HepG2 (cell line): ENCODE data around the gene FAM111A. TPM values are rescaled to one million over a fixed set of nuclear protein-coding genes. Genes with fewer than 3 reads are reported as not detected.

Experiments
- CEBPG ChIP-seq: IDR thresholded peaks from 2 replicates; pipeline ENCODE4 v1.6.1; 2016
- ETV6 ChIP-seq: sonication (generic); formaldehyde crosslinking; conservative IDR thresholded peaks from 2 replicates; pipeline ENCODE4 v1.4.0; 2020; ENCODE audit warnings: missing genetic modification reagents
- HNRNPK ChIP-seq: fragments of 200-400 bp; formaldehyde crosslinking; IDR thresholded peaks from 2 replicates; pipeline ENCODE4 v1.6.1; 2018; ENCODE audit warnings: low read length, low read depth, moderate library complexity, mild to moderate bottlenecking; ENCODE audit not compliant: poor library complexity, severe bottlenecking
- HOXA9 ChIP-seq: sonication (generic); formaldehyde crosslinking; IDR thresholded peaks from 2 replicates; pipeline ENCODE4 v1.8.1; 2022; ENCODE audit warnings: missing genetic modification reagents, mild to moderate bottlenecking, moderate library complexity, borderline replicate concordance
- ISL2 ChIP-seq: sonication (generic); formaldehyde crosslinking; IDR thresholded peaks from 2 replicates; pipeline ENCODE4 v1.5.0; 2020; ENCODE audit warnings: missing genetic modification reagents
- KLF11 ChIP-seq: IDR thresholded peaks from 2 replicates; pipeline ENCODE4 v1.6.1; 2016; ENCODE audit warnings: missing compliant biosample characterization
- NCOA2 ChIP-seq: sonication (generic); formaldehyde crosslinking; IDR thresholded peaks from 2 replicates; pipeline ENCODE4 v1.8.0; 2022; ENCODE audit warnings: inconsistent platforms
- NCOR1 ChIP-seq: fragments of 200-600 bp; sonication (generic); IDR thresholded peaks from 2 replicates; pipeline ENCODE4 v1.7.0; 2017; ENCODE audit warnings: antibody characterized with exemption, low read length, borderline replicate concordance
- NR1H2 ChIP-seq: sonication (generic); formaldehyde crosslinking; IDR thresholded peaks from 2 replicates; pipeline ENCODE4 v1.8.1; 2022; ENCODE audit warnings: low read depth, missing genetic modification reagents, borderline replicate concordance
- NR2F6 ChIP-seq, 2 experiments: IDR thresholded peaks; 2 replicates each; pipeline ENCODE4 v1.6.1; 2016; ENCODE audit warnings: antibody characterized with exemption in 1 of 2, mild to moderate bottlenecking in 1 of 2
- PRMT3 ChIP-seq: sonication (generic); formaldehyde crosslinking; IDR thresholded peaks from 2 replicates; pipeline ENCODE4 v1.8.1; 2022; ENCODE audit warnings: low read depth, mild to moderate bottlenecking, moderate library complexity, missing genetic modification reagents, borderline replicate concordance
- SMARCC2 ChIP-seq: fragments of 450-650 bp; IDR thresholded peaks from 2 replicates; pipeline ENCODE4 v1.6.1; 2017; ENCODE audit warnings: antibody characterized with exemption, mild to moderate bottlenecking
- SMC3 ChIP-seq: IDR thresholded peaks from 2 replicates; pipeline ENCODE4 v1.6.1; 2011; ENCODE audit warnings: low read length, improper control_type of control experiment
- TGIF2 ChIP-seq: IDR thresholded peaks from 2 replicates; pipeline ENCODE4 v1.6.1; 2016; ENCODE audit warnings: control low read depth, missing compliant biosample characterization
- ZBTB38 ChIP-seq: sonication (generic); formaldehyde crosslinking; IDR thresholded peaks from 2 replicates; pipeline ENCODE4 v1.5.1; 2020; ENCODE audit warnings: mild to moderate bottlenecking, missing genetic modification reagents
- ZBTB7B ChIP-seq: sonication (generic); formaldehyde crosslinking; IDR thresholded peaks from 2 replicates; pipeline ENCODE4 v1.4.0; 2020; ENCODE audit warnings: missing genetic modification reagents
- ZNF362 ChIP-seq: sonication (generic); formaldehyde crosslinking; IDR thresholded peaks from 2 replicates; pipeline ENCODE4 v1.4.0; 2020; ENCODE audit warnings: missing genetic modification reagents, mild to moderate bottlenecking, borderline replicate concordance
- ZNF496 ChIP-seq: sonication (generic); formaldehyde crosslinking; IDR thresholded peaks from 2 replicates; pipeline ENCODE4 v1.8.1; 2023; ENCODE audit warnings: mild to moderate bottlenecking, moderate library complexity, missing genetic modification reagents; ENCODE audit not compliant: insufficient replicate concordance
- ZNF572 ChIP-seq: sonication (generic); formaldehyde crosslinking; IDR thresholded peaks from 2 replicates; pipeline ENCODE4 v1.5.1; 2020; ENCODE audit warnings: mild to moderate bottlenecking, missing genetic modification reagents
- ZNF609 ChIP-seq: sonication (generic); formaldehyde crosslinking; IDR thresholded peaks from 2 replicates; pipeline ENCODE4 v1.4.0; 2020; ENCODE audit warnings: mild to moderate bottlenecking, missing genetic modification reagents, borderline replicate concordance
- ZNF629 ChIP-seq: sonication (generic); formaldehyde crosslinking; conservative IDR thresholded peaks from 2 replicates; pipeline ENCODE4 v1.5.0; 2020; ENCODE audit warnings: missing genetic modification reagents
- ZNF7 ChIP-seq: IDR thresholded peaks from 2 replicates; pipeline ENCODE4 v1.6.1; 2016; ENCODE audit warnings: missing biosample characterization, missing genetic modification reagents
- polyA plus RNA-seq, 8 experiments: library from polyadenylated mRNA; depleted of rRNA in 3 of 8; stranded (reverse) in 7 of 8; unstranded in 1 of 8; fragments of >200 nt; fragmentation: Illumina TruSeq in 4 of 8; extraction: Trizol in 4 of 8; gene quantifications; 2 replicates each; pipeline versions ENCODE4 v1.2.1 to v1.2.3, GENCODE V29; 2011 to 2016; ENCODE audit warnings: low read depth in 4 of 8, missing spikeins in 1 of 8, mixed read lengths in 1 of 8; ENCODE audit not compliant: insufficient read depth in 1 of 8
- total RNA-seq, 5 experiments: library from RNA; depleted of rRNA; stranded (reverse); fragments of >200 nt; fragmentation: Illumina TruSeq; extraction: Trizol; gene quantifications; 2 replicates each; pipeline ENCODE4 v1.2.3, GENCODE V29; 2016; ENCODE audit warnings: low read depth in 1 of 5
- TF ChIP-seq, protein P1 (sequence below): sonication (generic); formaldehyde crosslinking; IDR thresholded peaks from 2 replicates; pipeline ENCODE4 v1.9.0; 2022; ENCODE audit warnings: low read depth, missing genetic modification reagents

Gene FAM111A
- total and polyA plus RNA-seq, 2 of the 13 experiments (the other 11 are each of a cell fraction or from before 2014, with no cell fraction given), result 3.2 to 13.5 TPM

- TF ChIP-seq, protein P1, sequence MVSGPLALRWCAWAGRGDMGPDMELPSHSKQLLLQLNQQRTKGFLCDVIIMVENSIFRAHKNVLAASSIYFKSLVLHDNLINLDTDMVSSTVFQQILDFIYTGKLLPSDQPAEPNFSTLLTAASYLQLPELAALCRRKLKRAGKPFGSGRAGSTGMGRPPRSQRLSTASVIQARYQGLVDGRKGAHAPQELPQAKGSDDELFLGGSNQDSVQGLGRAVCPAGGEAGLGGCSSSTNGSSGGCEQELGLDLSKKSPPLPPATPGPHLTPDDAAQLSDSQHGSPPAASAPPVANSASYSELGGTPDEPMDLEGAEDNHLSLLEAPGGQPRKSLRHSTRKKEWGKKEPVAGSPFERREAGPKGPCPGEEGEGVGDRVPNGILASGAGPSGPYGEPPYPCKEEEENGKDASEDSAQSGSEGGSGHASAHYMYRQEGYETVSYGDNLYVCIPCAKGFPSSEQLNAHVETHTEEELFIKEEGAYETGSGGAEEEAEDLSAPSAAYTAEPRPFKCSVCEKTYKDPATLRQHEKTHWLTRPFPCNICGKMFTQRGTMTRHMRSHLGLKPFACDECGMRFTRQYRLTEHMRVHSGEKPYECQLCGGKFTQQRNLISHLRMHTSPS (CRISPR knock-in tag), result no peak
- TF ChIP-seq ZNF496 (CRISPR knock-in tag) (no peak), ISL2 (CRISPR knock-in tag) (no peak), ZBTB38 (CRISPR knock-in tag) (no peak), ZNF7 (CRISPR knock-in tag) (no peak), HOXA9 (no peak), SMARCC2 (no peak), PRMT3 (CRISPR knock-in tag) (no peak), KLF11 (CRISPR knock-in tag) (peak; percentile 21; the same call in 1 of the 2 replicates), ZBTB7B (CRISPR knock-in tag) (peak; percentile 76; the same call in 1 of the 2 replicates), NR1H2 (CRISPR knock-in tag) (no peak), NCOR1 (peak; percentile 71; the same call in 1 of the 2 replicates), HNRNPK (no peak), ZNF572 (CRISPR knock-in tag) (no peak), ZNF629 (CRISPR knock-in tag) (0 out of 2 replicates have a peak, but pooled peaks have one; percentile 4), NCOA2 (CRISPR knock-in tag) (peak; percentile 83), NR2F6 (IDR thresholded peaks at IDR 0.05) (peak; percentile 62), NR2F6 (CRISPR knock-in tag; IDR thresholded peaks at IDR 0.05) (peak; percentile 87), CEBPG (CRISPR knock-in tag) (peak; percentile 99), TGIF2 (CRISPR knock-in tag) (0 out of 2 replicates have a peak, but pooled peaks have one; percentile 64), ZNF609 (CRISPR knock-in tag) (no peak; the same call in 1 of the 2 replicates), SMC3 (peak; percentile 36; the same call in 1 of the 2 replicates), ZNF362 (CRISPR knock-in tag) (peak; percentile 49; the same call in 1 of the 2 replicates), ETV6 (no peak)
Measured at GRCh38 chr11:59173964-59174663, 31.5 kb downstream of the FAM111A start (continued).
